ENCODE data around the gene DMD. TPM values are rescaled to one million over a fixed set of nuclear protein-coding genes. Genes with fewer than 3 reads are reported as not detected.

Gene DMD
- total and polyA plus RNA-seq, 2 experiments from 2014 or later, result 1.5 to 2.0 TPM

GRCh38 chrX:33032700-33033099 is 178.6 kb downstream of the DMD start:
- H3K9ac ChIP-seq, result no peak overlapping the region
- H3K27me3 ChIP-seq (replicated peaks; ENCODE audit: insufficient read depth), result no peaks in the 10 kb centered on the region
- no peak for DNase-seq
- H2AFZ ChIP-seq, result no peak overlapping the region
- in situ Hi-C loops (cut with MboI), result no loop called here
- H3K4me3 ChIP-seq, result no peak overlapping the region
- WGBS, 2 experiments (ENCODE audit: low coverage in 1 of 2, low lambda C conversion rate in 2 of 2, missing lambda C conversion rate in 2 of 2), result 3 to 6% methylated on average over 3 of the region's 3 CpGs
- H3K9me3 ChIP-seq (ENCODE audit: low read depth), result no peaks in the 10 kb centered on the region
- H3K27ac ChIP-seq, result no peak overlapping the region
- H3K36me3 ChIP-seq (ENCODE audit: low read depth), result no peaks in the 10 kb centered on the region
- no peak overlapping the region for H3K4me2 ChIP-seq (ENCODE audit: unreplicated experiment)
- no peaks in the 10 kb centered on the region for H4K20me1 ChIP-seq (ENCODE audit: insufficient read depth)
- H3K4me1 ChIP-seq (ENCODE audit: insufficient read depth), result no peaks in the 10 kb centered on the region
- H3K9me2 ChIP-seq (ENCODE audit: insufficient read depth), result no peaks in the 10 kb centered on the region
- H3F3A ChIP-seq (ENCODE audit: insufficient read depth), result no peaks in the 10 kb centered on the region
- no peaks in the 10 kb centered on the region for H3K79me2 ChIP-seq (ENCODE audit: insufficient read depth)
- TF ChIP-seq EZH2phosphoT487 (IDR thresholded peaks at IDR 0.05; ENCODE audit: insufficient read depth, low read depth) (no peak), EZH2 (IDR thresholded peaks at IDR 0.05; ENCODE audit: insufficient read depth, poor library complexity, severe bottlenecking) (no peak)

- in situ Hi-C loops (cut with MboI), result no loop called here
- no peak overlapping the region for H3K27ac ChIP-seq
- H4K20me1 ChIP-seq (ENCODE audit: insufficient read depth), result no peaks in the 10 kb centered on the region
- H3K9me3 ChIP-seq (ENCODE audit: low read depth), result no peaks in the 10 kb centered on the region
- no peaks in the 10 kb centered on the region for H3K9me2 ChIP-seq (ENCODE audit: insufficient read depth)
- H2AFZ ChIP-seq, result no peak overlapping the region
- no peak overlapping the region for H3K4me3 ChIP-seq
- H3F3A ChIP-seq (ENCODE audit: insufficient read depth), result no peaks in the 10 kb centered on the region
- no peak for DNase-seq
- no peaks in the 10 kb centered on the region for H3K36me3 ChIP-seq (ENCODE audit: low read depth)
- H3K9ac ChIP-seq, result no peak overlapping the region
- H3K4me2 ChIP-seq (ENCODE audit: unreplicated experiment), result no peak overlapping the region
- H3K79me2 ChIP-seq (ENCODE audit: insufficient read depth), result no peaks in the 10 kb centered on the region
- 18% methylated on average over 6 of the region's 6 CpGs for WGBS, 2 experiments (ENCODE audit: low coverage in 1 of 2, low lambda C conversion rate in 2 of 2, missing lambda C conversion rate in 2 of 2)
- H3K27me3 ChIP-seq (replicated peaks; ENCODE audit: insufficient read depth), result no peaks in the 10 kb centered on the region
- H3K4me1 ChIP-seq (ENCODE audit: insufficient read depth), result no peaks in the 10 kb centered on the region
- TF ChIP-seq EZH2phosphoT487 (IDR thresholded peaks at IDR 0.05; ENCODE audit: insufficient read depth, low read depth), result no peak
- TF ChIP-seq EZH2 (IDR thresholded peaks at IDR 0.05; ENCODE audit: insufficient read depth, poor library complexity, severe bottlenecking), result no peak
Measured at GRCh38 chrX:33014949-33015348, 196.4 kb downstream of the DMD start.

- no peaks in the 10 kb centered on the region for H3K9me3 ChIP-seq (ENCODE audit: low read depth)
- no peaks in the 10 kb centered on the region for H3K79me2 ChIP-seq (ENCODE audit: insufficient read depth)
- no peak overlapping the region for H3K9ac ChIP-seq
- H3K9me2 ChIP-seq (ENCODE audit: insufficient read depth), result no peaks in the 10 kb centered on the region
- no peak overlapping the region for H3K4me2 ChIP-seq (ENCODE audit: unreplicated experiment)
- in situ Hi-C loops (cut with MboI), result no loop called here
- H4K20me1 ChIP-seq (ENCODE audit: insufficient read depth), result no peaks in the 10 kb centered on the region
- H2AFZ ChIP-seq, result no peak overlapping the region
- H3K4me3 ChIP-seq, result no peak overlapping the region
- H3K27me3 ChIP-seq (replicated peaks; ENCODE audit: insufficient read depth), result no peaks in the 10 kb centered on the region
- H3K27ac ChIP-seq, result no peak overlapping the region
- no peaks in the 10 kb centered on the region for H3K4me1 ChIP-seq (ENCODE audit: insufficient read depth)
- no peaks in the 10 kb centered on the region for H3K36me3 ChIP-seq (ENCODE audit: low read depth)
- WGBS, 2 experiments (ENCODE audit: low coverage in 1 of 2, low lambda C conversion rate in 2 of 2, missing lambda C conversion rate in 2 of 2), result 28 to 36% methylated on average over 3 of the region's 3 CpGs
- H3F3A ChIP-seq (ENCODE audit: insufficient read depth), result no peaks in the 10 kb centered on the region
- TF ChIP-seq EZH2 (IDR thresholded peaks at IDR 0.05; ENCODE audit: insufficient read depth, poor library complexity, severe bottlenecking) (no peak), EZH2phosphoT487 (IDR thresholded peaks at IDR 0.05; ENCODE audit: insufficient read depth, low read depth) (no peak)
- DNase-seq, result no peak
Measured at GRCh38 chrX:33014086-33014485, 197.3 kb downstream of the DMD start.

DNA sequence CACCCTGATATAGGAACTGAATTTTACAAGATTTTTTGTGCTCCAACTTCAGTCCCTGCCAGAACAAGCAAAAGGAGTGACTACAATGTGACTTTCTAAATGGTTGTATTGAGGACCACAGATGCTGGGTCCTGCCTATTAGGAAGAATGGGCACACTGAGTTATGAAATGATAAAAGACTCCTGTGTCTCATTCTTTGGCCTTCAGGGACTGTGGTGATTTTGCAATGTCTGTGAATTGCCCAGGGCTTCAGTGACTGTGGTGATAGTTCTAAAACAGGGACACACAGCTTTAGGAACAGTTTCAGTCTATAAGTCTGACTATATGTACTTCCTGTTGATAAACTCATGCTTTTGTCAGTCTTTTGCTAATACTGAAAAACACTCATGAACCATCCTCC is 210.2 kb downstream of the DMD start:
- DNase-seq, result no peak
- H3F3A ChIP-seq (ENCODE audit: insufficient read depth), result no peaks in the 10 kb centered on the region
- no peaks in the 10 kb centered on the region for H3K9me2 ChIP-seq (ENCODE audit: insufficient read depth)
- in situ Hi-C loops (cut with MboI), result no loop called here
- H3K4me1 ChIP-seq (ENCODE audit: insufficient read depth), result no peaks in the 10 kb centered on the region
- no peak overlapping the region for H2AFZ ChIP-seq
- no peak overlapping the region for H3K9ac ChIP-seq
- no peaks in the 10 kb centered on the region for H3K27me3 ChIP-seq (replicated peaks; ENCODE audit: insufficient read depth)
- no peak overlapping the region for H3K27ac ChIP-seq
- no peaks in the 10 kb centered on the region for H4K20me1 ChIP-seq (ENCODE audit: insufficient read depth)
- no peaks in the 10 kb centered on the region for H3K9me3 ChIP-seq (ENCODE audit: low read depth)
- H3K4me2 ChIP-seq (ENCODE audit: unreplicated experiment), result no peak overlapping the region
- no peaks in the 10 kb centered on the region for H3K36me3 ChIP-seq (ENCODE audit: low read depth)
- TF ChIP-seq EZH2 (IDR thresholded peaks at IDR 0.05; ENCODE audit: insufficient read depth, poor library complexity, severe bottlenecking), result no peak
- no peaks in the 10 kb centered on the region for H3K79me2 ChIP-seq (ENCODE audit: insufficient read depth)
- H3K4me3 ChIP-seq, result no peak overlapping the region

- H3K4me3 ChIP-seq, result no peak overlapping the region
- no peak overlapping the region for H3K4me2 ChIP-seq (ENCODE audit: unreplicated experiment)
- H3K9me2 ChIP-seq (ENCODE audit: insufficient read depth), result no peaks in the 10 kb centered on the region
- no peaks in the 10 kb centered on the region for H3K36me3 ChIP-seq (ENCODE audit: low read depth)
- 41 to 54% methylated on average over 4 of the region's 4 CpGs for WGBS, 2 experiments (ENCODE audit: low coverage in 1 of 2, low lambda C conversion rate in 2 of 2, missing lambda C conversion rate in 2 of 2)
- H3K9me3 ChIP-seq (ENCODE audit: low read depth), result no peaks in the 10 kb centered on the region
- H3K9ac ChIP-seq, result no peak overlapping the region
- no peaks in the 10 kb centered on the region for H3F3A ChIP-seq (ENCODE audit: insufficient read depth)
- H3K4me1 ChIP-seq (ENCODE audit: insufficient read depth), result no peaks in the 10 kb centered on the region
- in situ Hi-C loops (cut with MboI), result no loop called here
- TF ChIP-seq EZH2phosphoT487 (IDR thresholded peaks at IDR 0.05; ENCODE audit: insufficient read depth, low read depth) (no peak), EZH2 (IDR thresholded peaks at IDR 0.05; ENCODE audit: insufficient read depth, poor library complexity, severe bottlenecking) (no peak)
- no peaks in the 10 kb centered on the region for H3K79me2 ChIP-seq (ENCODE audit: insufficient read depth)
- H3K27ac ChIP-seq, result no peak overlapping the region
- H4K20me1 ChIP-seq (ENCODE audit: insufficient read depth), result no peaks in the 10 kb centered on the region
- no peaks in the 10 kb centered on the region for H3K27me3 ChIP-seq (replicated peaks; ENCODE audit: insufficient read depth)
- no peak for DNase-seq
- H2AFZ ChIP-seq, result no peak overlapping the region
Measured at GRCh38 chrX:32998776-32999175, 212.6 kb downstream of the DMD start.

All from GM23248 (cell line).